Aorta (tissue), 5 donors: ENCODE results near the gene WWOX. TPM values are rescaled to one million over a fixed set of nuclear protein-coding genes. Genes with fewer than 3 reads are reported as not detected.

Source experiments
- ATAC-seq: fragments of 200-7000 bp; cut with Tn5 transposase; one replicate; pipeline ENCODE4 v1.9.1; 2022; ENCODE audit warnings: moderate library complexity; ENCODE audit not compliant: low FRiP score
- DNase-seq, 2 donors: peaks; one replicate each; pipeline ENCODE4 v3.0.0-alpha.2; 2020
- H3K27ac ChIP-seq, 2 donors: one replicate each; pipeline ENCODE4 v1.5.1; 2013; ENCODE audit warnings: low read length in 2 of 2, mild to moderate bottlenecking in 2 of 2, moderate library complexity in 2 of 2, control low read depth in 1 of 2, inconsistent platforms in 1 of 2, low read depth in 1 of 2
- H3K27me3 ChIP-seq, 2 donors: one replicate each; pipeline ENCODE4 v1.6.1; 2013; ENCODE audit warnings: control low read depth in 1 of 2, low read length in 1 of 2, mild to moderate bottlenecking in 1 of 2, moderate library complexity in 1 of 2; ENCODE audit not compliant: insufficient read depth in 2 of 2, control insufficient read depth in 1 of 2
- H3K36me3 ChIP-seq, 2 donors: one replicate each; pipeline ENCODE4 v1.6.1; 2013; ENCODE audit warnings: control low read depth in 1 of 2, low read length in 1 of 2, mild to moderate bottlenecking in 1 of 2; ENCODE audit not compliant: insufficient read depth in 2 of 2, control insufficient read depth in 1 of 2
- H3K4me1 ChIP-seq, 2 donors: one replicate each; pipeline ENCODE4 v1.6.1; 2013; ENCODE audit warnings: low read length in 2 of 2, control low read depth in 1 of 2, mild to moderate bottlenecking in 1 of 2, moderate library complexity in 1 of 2; ENCODE audit not compliant: insufficient read depth in 2 of 2, control insufficient read depth in 1 of 2
- H3K4me3 ChIP-seq, 2 donors: one replicate each; pipeline ENCODE4 v1.5.1; 2013; ENCODE audit warnings: low read length in 2 of 2, control low read depth in 1 of 2, mild to moderate bottlenecking in 1 of 2
- H3K9me3 ChIP-seq: one replicate; pipeline ENCODE4 v1.6.1; 2013; ENCODE audit warnings: mild to moderate bottlenecking, low read length; ENCODE audit not compliant: control insufficient read depth
- WGBS, 2 donors: extraction: QIAGEN DNeasy Blood & Tissue Kit; methylation state at CpG; one replicate each; pipeline ENCODE4 v1.1.7; 2013; 5-methylcytosine and 5-hydroxymethylcytosine counted together
- intact Hi-C, 2 donors: fragments of 100-400 bp; cut with DNase I; formaldehyde crosslinking; loops; one replicate each; pipeline versions ENCODE4 v1.14.2 to v1.15.0; 2022
- polyA plus RNA-seq, 2 donors: library from polyadenylated mRNA; stranded (reverse); fragments of 200-250 nt; gene quantifications; one replicate each; pipeline ENCODE4 v1.2.3, GENCODE V29; 2013
- total RNA-seq, 2 donors: library from RNA; stranded (reverse); fragmentation: NEBNext Ultra II Directional; extraction: Animal tissue kit (Norgen Biotek cat#: 25700); gene quantifications; one replicate each; pipeline ENCODE4 v1.2.1, GENCODE V29; 2021
- donor health status: healthy with polysubstance abuse.
- donor health status: Bipolar disorder and iron deficiency.
- donor health status: DM: no; HTN: no; CAD: no.
- donor health status: DM: no; HTN: no; CAD: no.
- donor health status: DM: yes; HTN: yes; CAD: no.

Gene WWOX
- total and polyA plus RNA-seq, 4 donors, result 11.2 to 30.9 (median 14.6) TPM

DNA sequence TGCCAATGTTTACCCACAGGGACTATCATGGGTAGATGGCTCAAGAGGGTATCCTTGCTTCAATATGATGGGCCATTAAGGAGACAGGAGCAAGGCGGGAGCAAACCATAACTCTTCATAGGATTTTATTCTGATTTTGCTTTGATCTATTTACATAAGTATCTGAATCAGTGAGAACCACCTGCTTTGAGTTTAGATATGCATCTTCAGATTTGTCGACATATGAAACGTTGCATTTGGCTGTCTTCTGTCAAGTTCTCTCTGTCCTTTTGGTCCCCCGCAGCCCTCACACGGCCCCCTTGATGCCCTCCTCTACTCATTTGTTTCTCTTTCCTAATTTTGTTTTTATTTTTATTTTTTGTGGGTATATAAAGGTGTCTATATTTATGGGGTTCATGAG lies 16.2 kb downstream of the WWOX start:
- no peak for DNase-seq
- H3K4me1 ChIP-seq, result no peaks in the 10 kb centered on the region
- no peak for ATAC-seq
- intact Hi-C loops, result no loop called here
- WGBS, 2 donors, result 94 to 96% methylated on average over 5 of the region's 5 CpGs
- H3K27me3 ChIP-seq, result no peaks in the 10 kb centered on the region
- H3K4me3 ChIP-seq, result no peak overlapping the region
- H3K9me3 ChIP-seq, result no peaks in the 10 kb centered on the region
- H3K36me3 ChIP-seq, result peaks cover 3 to 5% of the 10 kb centered on the region in 2 donors
- H3K27ac ChIP-seq, result no peak overlapping the region

DNA sequence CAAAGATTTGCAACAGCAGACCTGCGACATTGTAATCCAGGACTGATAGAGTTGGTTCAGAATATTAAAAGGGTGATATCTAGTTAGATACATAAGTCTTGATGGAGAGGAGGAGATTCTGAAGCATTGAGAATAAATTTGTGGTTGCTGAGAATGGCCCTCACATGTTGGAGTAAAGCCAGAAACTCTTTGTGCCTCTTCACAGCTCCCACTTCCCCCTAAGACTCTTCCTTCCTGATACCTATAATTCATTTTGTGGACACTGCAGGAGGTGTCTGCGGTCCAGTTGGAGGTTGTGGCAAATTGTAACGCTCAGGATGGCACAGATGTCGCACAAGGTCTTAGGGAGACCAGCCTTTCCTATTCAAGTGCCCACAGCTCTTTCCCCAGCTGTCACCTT lies 17.5 kb downstream of the WWOX start:
- Histone ChIP-seq H3K27ac (no peak overlapping the region), H3K36me3 (peaks cover 3 to 5% of the 10 kb centered on the region in 2 donors)
- intact Hi-C loops, result no loop called here

DNA sequence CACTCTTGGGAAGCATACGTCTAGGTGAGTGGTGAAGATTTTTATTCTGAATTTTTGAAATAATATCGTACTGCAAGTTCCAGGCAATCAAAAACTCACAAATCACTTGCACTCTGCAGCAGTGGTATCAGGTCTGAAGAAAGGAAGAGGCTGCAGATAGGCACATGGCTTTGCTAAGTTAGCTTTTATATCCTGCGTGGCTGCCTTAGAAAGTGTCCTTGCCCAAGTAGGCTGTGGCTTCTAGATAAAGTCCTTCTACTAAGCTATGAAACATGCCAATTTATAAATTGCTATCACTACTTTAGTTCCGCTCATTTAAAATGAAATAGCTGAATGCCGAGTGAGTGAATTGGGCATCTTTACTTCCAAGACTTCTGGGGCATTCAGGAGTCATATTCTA lies 17.9 kb downstream of the WWOX start:
- peaks cover 3 to 5% of the 10 kb centered on the region in 2 donors for H3K36me3 ChIP-seq
- no peak overlapping the region for H3K27ac ChIP-seq
- no peaks in the 10 kb centered on the region for H3K4me1 ChIP-seq
- intact Hi-C loops, result no loop called here
- DNase-seq (no peak), ATAC-seq (no peak)
- no peaks in the 10 kb centered on the region for H3K9me3 ChIP-seq
- no peaks in the 10 kb centered on the region for H3K27me3 ChIP-seq
- H3K4me3 ChIP-seq, result no peak overlapping the region
- WGBS, 2 donors, result 92% methylated on average over 5 of the region's 5 CpGs

More for the DNA sequence above, 17.5 kb downstream of the WWOX start:
- Histone ChIP-seq H3K9me3 (no peaks in the 10 kb centered on the region), H3K4me3 (no peak overlapping the region), H3K4me1 (no peaks in the 10 kb centered on the region), H3K27me3 (no peaks in the 10 kb centered on the region)
- 92 to 94% methylated on average over 4 of the region's 4 CpGs for WGBS, 2 donors
- no peak for DNase-seq
- ATAC-seq, result no peak

DNA sequence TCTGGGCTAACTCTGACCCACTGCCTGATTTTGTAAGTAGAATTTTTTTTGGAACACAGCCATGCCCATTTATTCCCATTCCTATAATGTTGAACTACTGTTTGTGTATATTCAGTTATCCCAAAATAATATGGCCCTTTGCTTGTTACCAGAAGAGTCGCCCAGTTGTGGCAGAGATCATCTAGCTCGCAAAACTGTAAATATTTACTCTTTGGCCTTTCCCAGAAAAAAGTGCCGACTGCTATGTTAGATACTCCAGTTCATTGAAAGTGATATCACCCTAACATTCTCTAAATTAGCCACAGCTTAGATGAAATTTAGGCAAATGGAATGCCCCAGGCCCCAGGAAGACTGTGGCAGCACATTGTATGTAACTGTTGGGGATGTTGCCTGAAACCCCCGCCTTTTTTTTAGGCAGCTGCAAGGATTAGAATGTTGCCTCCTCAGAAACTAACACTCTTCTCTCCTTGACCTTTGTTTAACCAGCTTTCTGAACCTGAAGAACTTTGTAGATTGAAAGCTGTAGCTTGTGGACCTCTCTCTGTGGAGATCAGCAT lies 19.1 kb downstream of the WWOX start:
- ATAC-seq, result no peak
- DNase-seq, result no peak
- Histone ChIP-seq H3K36me3 (peaks cover under 1 to 5% of the 10 kb centered on the region in 2 donors), H3K4me1 (no peaks in the 10 kb centered on the region), H3K9me3 (no peaks in the 10 kb centered on the region), H3K4me3 (no peak overlapping the region), H3K27me3 (no peaks in the 10 kb centered on the region), H3K27ac (no peak overlapping the region)
- intact Hi-C loops, result no loop called here
- WGBS, 2 donors, result 54 to 79% methylated on average over 4 of the region's 4 CpGs

DNA sequence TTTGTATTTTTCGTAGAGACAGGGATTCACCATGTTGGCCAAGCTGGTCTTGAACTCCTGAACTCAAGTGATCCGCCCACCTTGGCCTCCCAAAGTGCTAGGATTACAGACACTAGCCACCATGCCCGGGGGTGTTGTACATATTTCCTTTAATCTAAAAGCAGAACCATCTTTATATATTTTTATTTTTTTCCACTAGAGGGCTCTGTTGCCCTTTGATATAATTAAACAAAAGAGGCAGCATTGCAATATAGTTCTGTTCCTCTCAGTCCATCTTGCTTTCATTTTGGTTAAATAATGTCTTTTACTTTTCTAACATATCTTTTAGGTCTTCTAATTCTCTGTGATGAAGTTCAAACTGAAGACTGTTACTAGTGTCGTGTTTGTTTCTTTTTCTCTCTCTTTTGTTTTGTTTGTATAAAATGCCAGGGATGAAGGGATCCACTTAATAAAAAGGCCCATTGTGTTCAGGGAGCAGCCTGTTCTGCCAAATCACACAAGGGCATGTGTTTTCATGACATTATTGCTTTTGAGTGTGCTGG lies 23.4 kb downstream of the WWOX start:
- WGBS, 2 donors, result 6 to 8% methylated on average over 4 of the region's 4 CpGs
- intact Hi-C loops, result loop anchor here (2.0 to 10.0 kb wide), 2 partner anchors 112 to 1472 kb away; no protein-coding TSS in a partner anchor
- no peaks in the 10 kb centered on the region for H3K27me3 ChIP-seq

DNA sequence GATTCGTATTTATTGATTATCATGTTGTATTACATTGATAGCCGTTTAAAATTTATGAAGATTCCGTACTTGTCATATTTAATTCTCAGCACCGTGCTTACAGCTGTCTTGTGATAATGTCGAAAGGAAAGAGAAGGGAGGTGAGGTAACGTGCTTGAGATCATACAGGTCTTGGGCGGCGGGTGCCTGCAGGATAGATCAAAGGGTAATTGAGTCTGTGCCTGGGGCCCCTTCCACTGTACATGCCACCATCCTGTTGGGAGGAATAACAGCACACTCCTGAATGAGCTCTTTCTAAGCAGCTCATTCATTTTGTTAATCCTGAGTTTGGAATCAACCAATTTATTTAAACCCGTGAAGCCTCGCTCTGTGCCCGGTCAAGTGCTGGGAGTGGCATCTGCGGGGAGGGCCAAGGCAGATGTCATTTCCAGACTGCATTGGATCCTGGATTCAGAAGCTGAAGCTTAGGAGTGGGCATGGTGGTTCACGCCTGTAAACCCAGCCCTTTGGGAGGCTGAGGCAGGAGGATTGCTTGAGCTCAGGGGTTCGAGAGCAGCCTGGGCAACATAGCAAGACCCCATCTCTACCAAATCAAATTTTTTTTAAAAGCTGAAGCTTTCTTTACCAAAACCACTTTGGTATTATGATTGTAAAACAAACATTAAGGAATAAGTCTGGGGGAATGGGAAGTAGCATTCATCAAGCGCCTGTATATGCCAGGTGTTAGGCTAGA lies 25.8 kb downstream of the WWOX start:
- ATAC-seq, result no peak
- WGBS, 2 donors, result 93% methylated on average over 15 of the region's 15 CpGs
- H3K27ac ChIP-seq, result no peak overlapping the region
- no peaks in the 10 kb centered on the region for H3K27me3 ChIP-seq
- no peak for DNase-seq
- H3K4me1 ChIP-seq, result peaks cover 3% of the 10 kb centered on the region in 2 donors
- no peak overlapping the region for H3K4me3 ChIP-seq
- intact Hi-C loops, result loop anchor here in 1 of 2 donors (10.0 kb wide), 1 partner anchor 1470 kb away; no protein-coding TSS in a partner anchor
- H3K36me3 ChIP-seq, result no peaks in the 10 kb centered on the region
- no peaks in the 10 kb centered on the region for H3K9me3 ChIP-seq

More for the DNA sequence above, 23.4 kb downstream of the WWOX start:
- Histone ChIP-seq H3K4me3 (peak overlapping the region in 1 of 2 donors; percentile 26), H3K36me3 (peaks cover 0 to 2% of the 10 kb centered on the region in 2 donors), H3K4me1 (peaks cover 0 to 3% of the 10 kb centered on the region in 2 donors), H3K27ac (no peak overlapping the region), H3K9me3 (no peaks in the 10 kb centered on the region)
- ATAC-seq (peak; percentile 84), DNase-seq (no peak)

DNA sequence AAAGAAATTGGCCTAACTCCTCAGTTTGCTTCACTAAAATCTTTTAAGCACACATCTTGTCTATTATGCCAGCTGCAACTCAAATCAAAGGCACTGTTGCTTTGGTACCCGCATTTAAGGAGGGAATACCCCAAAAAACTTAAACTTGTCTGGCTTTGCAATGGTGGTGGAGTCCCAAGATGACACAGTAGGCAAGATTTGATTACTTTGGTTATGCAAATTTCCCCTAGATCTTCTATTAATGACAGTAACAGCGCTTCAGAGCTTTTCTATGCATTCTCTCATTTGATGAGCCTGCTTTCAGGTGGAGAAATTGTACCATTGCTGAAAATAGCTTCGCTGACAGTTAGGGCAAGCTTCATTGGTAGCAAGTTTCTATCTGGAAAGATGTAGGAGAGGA lies 27.2 kb downstream of the WWOX start:
- no peak for ATAC-seq
- WGBS, 2 donors, result 96 to 97% methylated on average over 3 of the region's 3 CpGs

DNA sequence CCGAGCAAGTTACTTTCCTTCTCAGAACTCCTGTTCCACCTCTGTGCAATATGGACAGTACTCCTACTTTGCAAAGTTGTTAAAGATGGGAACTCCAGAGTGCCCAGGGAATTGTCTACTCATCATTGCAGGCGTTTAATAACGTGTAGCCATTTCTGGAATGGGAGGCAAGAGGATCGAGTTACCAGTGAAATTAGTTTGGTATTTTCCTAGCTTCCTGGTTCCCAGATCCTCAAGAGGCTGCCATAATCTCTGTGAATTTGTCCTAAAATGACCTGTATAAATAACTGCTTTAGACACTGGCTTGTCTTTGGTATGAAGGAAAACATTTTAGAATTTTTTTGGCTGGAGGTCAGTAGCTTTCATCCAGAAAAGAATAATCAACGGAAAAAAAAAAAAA lies 27.7 kb downstream of the WWOX start:
- Histone ChIP-seq H3K9me3 (no peaks in the 10 kb centered on the region), H3K4me3 (peak overlapping the region in 1 of 2 donors; percentile 47), H3K36me3 (no peaks in the 10 kb centered on the region), H3K4me1 (peaks cover 3% of the 10 kb centered on the region in 2 donors), H3K27me3 (no peaks in the 10 kb centered on the region), H3K27ac (no peak overlapping the region)
- DNase-seq (no peak), ATAC-seq (peak; percentile 24)
- intact Hi-C loops, result loop anchor here in 1 of 2 donors (10.0 kb wide), 1 partner anchor 1468 kb away; no protein-coding TSS in a partner anchor
- 3 to 7% methylated on average over 5 of the region's 5 CpGs for WGBS, 2 donors

More for the DNA sequence above, 27.2 kb downstream of the WWOX start:
- intact Hi-C loops, result loop anchor here in 1 of 2 donors (10.0 kb wide), 1 partner anchor 1468 kb away; no protein-coding TSS in a partner anchor
- no peaks in the 10 kb centered on the region for H3K36me3 ChIP-seq
- no peak overlapping the region for H3K27ac ChIP-seq
- no peaks in the 10 kb centered on the region for H3K9me3 ChIP-seq
- H3K27me3 ChIP-seq, result no peaks in the 10 kb centered on the region
- DNase-seq, result no peak
- peaks cover 3% of the 10 kb centered on the region in 2 donors for H3K4me1 ChIP-seq
- H3K4me3 ChIP-seq, result no peak overlapping the region
